Right atrium auricular region (tissue), 2 donors: ENCODE data around the gene KCNJ8. TPM values are rescaled to one million over a fixed set of nuclear protein-coding genes. Genes with fewer than 3 reads are reported as not detected.

ENCODE experiments used
- DNase-seq: peaks from one replicate; pipeline ENCODE4 v3.0.0-alpha.2; 2019; ENCODE audit warnings: low spot score
- H3K27ac ChIP-seq, 2 donors: fragments of 200-600 bp; sonication (generic); 1 replicate in 1 of 2; 2 replicates in 1 of 2; pipeline ENCODE4 v1.5.1; 2016 to 2019
- H3K27me3 ChIP-seq, 2 donors: fragments of 200-600 bp; sonication (generic); one replicate each; pipeline versions ENCODE4 v1.5.1 to v1.6.0; 2017 to 2019
- H3K36me3 ChIP-seq: fragments of 200-600 bp; sonication (generic); one replicate; pipeline ENCODE4 v1.5.1; 2016
- H3K4me1 ChIP-seq, 2 donors: fragments of 200-600 bp; sonication (generic); one replicate each; pipeline versions ENCODE4 v1.5.1 to v1.6.0; 2017 to 2019
- H3K4me3 ChIP-seq, 2 donors: fragments of 200-600 bp; sonication (generic); 1 replicate in 1 of 2; 2 replicates in 1 of 2; pipeline ENCODE4 v1.5.1; 2017 to 2019; ENCODE audit warnings: mild to moderate bottlenecking in 1 of 2, moderate library complexity in 1 of 2
- H3K9me3 ChIP-seq, 2 donors: fragments of 200-600 bp; sonication (generic); one replicate each; pipeline ENCODE4 v1.5.1; 2019
- CTCF ChIP-seq, 2 donors: fragments of 200-600 bp; sonication (generic); IDR thresholded peaks; one replicate each; pipeline ENCODE4 v1.5.1; 2019; ENCODE audit warnings: antibody characterized with exemption in 2 of 2
- total RNA-seq, 2 donors: library from RNA; depleted of rRNA; stranded (reverse); fragments of >200 nt; gene quantifications; one replicate each; pipeline ENCODE4 v1.1.0, GENCODE V29; 2016

The KCNJ8 gene
- total RNA-seq, 2 donors from 2014 or later, result 25.4 to 37.1 TPM

DNA sequence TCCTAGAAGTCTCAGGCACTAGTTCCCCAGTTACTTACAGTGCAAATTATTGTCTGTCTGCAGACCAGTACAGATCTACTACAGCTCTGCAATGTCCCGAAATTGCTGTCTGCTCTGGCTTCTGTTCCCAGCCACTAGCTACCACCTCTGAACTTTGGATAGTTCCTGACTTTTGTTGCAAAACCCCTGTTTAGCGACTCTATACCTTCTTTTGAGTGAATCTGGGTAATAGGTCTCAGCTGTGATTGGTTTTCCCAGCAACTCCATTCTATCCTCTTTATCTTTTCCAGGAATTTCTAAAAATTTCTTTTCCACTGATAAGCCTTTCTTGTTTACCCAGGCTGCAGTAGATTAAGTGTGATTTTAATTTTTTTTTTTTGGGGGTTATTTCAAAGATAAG, 16.8 kb downstream of the KCNJ8 start:
- Histone ChIP-seq H3K9me3 (no peaks in the 10 kb centered on the region), H3K36me3 (no peaks in the 10 kb centered on the region), H3K27ac (no peak overlapping the region), H3K27me3 (no peaks in the 10 kb centered on the region), H3K4me1 (peaks cover 0 to 5% of the 10 kb centered on the region in 2 donors), H3K4me3 (no peak overlapping the region)
- DNase-seq, result no peak
- no peak for TF ChIP-seq CTCF (IDR thresholded peaks at IDR 0.05)

DNA sequence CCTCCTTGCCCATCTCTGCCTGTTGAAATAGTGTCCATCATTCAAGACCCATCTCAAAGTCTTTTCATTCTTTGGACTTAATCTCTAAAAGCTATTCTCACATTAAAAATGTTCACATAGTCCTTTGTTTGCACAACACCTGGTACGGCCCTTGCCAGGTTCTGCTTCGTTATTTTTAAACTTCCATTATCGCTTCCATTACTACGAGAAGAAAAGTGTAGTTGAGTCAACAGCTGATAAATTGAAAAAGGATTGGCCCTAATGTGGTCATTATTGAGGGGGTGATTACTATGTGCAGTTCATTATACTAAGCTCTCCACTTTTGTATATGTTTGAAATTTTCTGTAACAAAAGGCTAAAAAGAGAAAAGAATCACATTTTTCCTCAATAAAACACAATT, 17.8 kb downstream of the KCNJ8 start:
- H3K4me1 ChIP-seq, result peaks cover 0 to under 1% of the 10 kb centered on the region in 2 donors
- no peak overlapping the region for H3K27ac ChIP-seq
- no peaks in the 10 kb centered on the region for H3K27me3 ChIP-seq
- no peak overlapping the region for H3K4me3 ChIP-seq
- DNase-seq, result no peak
- H3K36me3 ChIP-seq, result no peaks in the 10 kb centered on the region
- H3K9me3 ChIP-seq, result no peaks in the 10 kb centered on the region
- TF ChIP-seq CTCF (IDR thresholded peaks at IDR 0.05), result no peak

GRCh38 chr12:21751517-21751916, 23.0 kb downstream of the KCNJ8 start:
- no peak for DNase-seq
- peaks cover 0 to 4% of the 10 kb centered on the region in 2 donors for H3K4me1 ChIP-seq
- H3K27ac ChIP-seq, result no peak overlapping the region
- no peaks in the 10 kb centered on the region for H3K9me3 ChIP-seq
- H3K27me3 ChIP-seq, result no peaks in the 10 kb centered on the region
- TF ChIP-seq CTCF (IDR thresholded peaks at IDR 0.05), result no peak
- no peak overlapping the region for H3K4me3 ChIP-seq
- no peaks in the 10 kb centered on the region for H3K36me3 ChIP-seq

GRCh38 chr12:21745258-21745657, 29.2 kb downstream of the KCNJ8 start:
- Histone ChIP-seq H3K9me3 (peaks cover 0 to 5% of the 10 kb centered on the region in 2 donors), H3K36me3 (no peaks in the 10 kb centered on the region), H3K4me1 (no peaks in the 10 kb centered on the region), H3K4me3 (no peak overlapping the region), H3K27ac (no peak overlapping the region), H3K27me3 (no peaks in the 10 kb centered on the region)
- TF ChIP-seq CTCF (IDR thresholded peaks at IDR 0.05), result no peak
- DNase-seq, result no peak

GRCh38 chr12:21731144-21731543, 43.4 kb downstream of the KCNJ8 start:
- no peak for DNase-seq
- no peaks in the 10 kb centered on the region for H3K27me3 ChIP-seq
- no peak overlapping the region for H3K27ac ChIP-seq
- H3K9me3 ChIP-seq, result peaks cover 0 to 5% of the 10 kb centered on the region in 2 donors
- H3K4me3 ChIP-seq, result no peak overlapping the region
- no peak for TF ChIP-seq CTCF (IDR thresholded peaks at IDR 0.05)
- H3K4me1 ChIP-seq, result no peaks in the 10 kb centered on the region
- no peaks in the 10 kb centered on the region for H3K36me3 ChIP-seq

DNA sequence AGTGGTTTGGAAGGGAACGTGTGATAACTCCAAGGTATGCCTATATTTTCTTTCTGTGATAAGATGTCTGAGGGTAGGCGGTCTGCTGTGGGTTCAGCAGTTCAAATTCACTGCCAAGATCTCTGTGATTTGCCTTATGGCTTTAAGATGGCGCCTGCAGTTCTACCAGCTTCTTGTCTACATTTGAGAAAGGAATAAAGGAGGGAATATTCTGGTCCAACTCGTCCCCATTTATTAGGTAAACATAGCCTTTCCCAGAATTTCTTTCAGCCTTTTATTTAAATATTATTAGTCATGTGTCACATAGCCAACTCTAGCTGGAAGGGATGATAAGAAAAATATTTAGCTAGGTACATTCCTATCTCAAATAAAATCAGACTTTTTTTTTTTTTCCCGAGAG, 48.8 kb downstream of the KCNJ8 start:
- Histone ChIP-seq H3K4me3 (no peak overlapping the region), H3K27me3 (no peaks in the 10 kb centered on the region), H3K27ac (no peak overlapping the region), H3K9me3 (no peaks in the 10 kb centered on the region), H3K36me3 (no peaks in the 10 kb centered on the region), H3K4me1 (no peaks in the 10 kb centered on the region)
- TF ChIP-seq CTCF (IDR thresholded peaks at IDR 0.05), result no peak
- no peak for DNase-seq
